Neuron (in vitro differentiated cells): ENCODE data around the gene TBC1D8.
"Not testable (repeated sequence)": the region's sequence is repeated elsewhere in the genome, so short reads cannot be mapped to it uniquely, and the experiment has no call there.

Source experiments
- H2AFZ ChIP-seq: one replicate; pipeline ENCODE4 v1.6.1; 2013; ENCODE audit warnings: low read depth, mild to moderate bottlenecking, inconsistent platforms, low read length, moderate library complexity
- H3K27me3 ChIP-seq: one replicate; pipeline ENCODE4 v1.6.1; 2013; ENCODE audit warnings: low read length; ENCODE audit not compliant: insufficient read depth
- H3K36me3 ChIP-seq: one replicate; pipeline ENCODE4 v1.6.1; 2013; ENCODE audit warnings: low read length; ENCODE audit not compliant: insufficient read depth
- H3K4me1 ChIP-seq: one replicate; pipeline ENCODE4 v1.6.1; 2013; ENCODE audit warnings: low read length; ENCODE audit not compliant: insufficient read depth
- H3K4me3 ChIP-seq: 2 replicates; pipeline ENCODE4 v1.5.1; 2013; ENCODE audit warnings: mild to moderate bottlenecking, low read length, moderate library complexity
- H3K9me3 ChIP-seq: one replicate; pipeline ENCODE4 v1.6.1; 2013; ENCODE audit warnings: low read length

TBC1D8 gene

GRCh38 chr2:101179982-101180381, 28.8 kb upstream of the TBC1D8 start:
- Histone ChIP-seq H3K4me1 (no peaks in the 10 kb centered on the region), H3K27me3 (no peaks in the 10 kb centered on the region), H2AFZ (no peak overlapping the region), H3K9me3 (no peaks in the 10 kb centered on the region), H3K36me3 (no peaks in the 10 kb centered on the region), H3K4me3 (no peak overlapping the region)

GRCh38 chr2:101176803-101177202, 25.6 kb upstream of the TBC1D8 start:
- no peaks in the 10 kb centered on the region for H3K9me3 ChIP-seq
- H3K36me3 ChIP-seq: no peaks in the 10 kb centered on the region
- no peak overlapping the region for H3K4me3 ChIP-seq
- H2AFZ ChIP-seq: no peak overlapping the region
- no peaks in the 10 kb centered on the region for H3K4me1 ChIP-seq
- H3K27me3 ChIP-seq: no peaks in the 10 kb centered on the region

DNA sequence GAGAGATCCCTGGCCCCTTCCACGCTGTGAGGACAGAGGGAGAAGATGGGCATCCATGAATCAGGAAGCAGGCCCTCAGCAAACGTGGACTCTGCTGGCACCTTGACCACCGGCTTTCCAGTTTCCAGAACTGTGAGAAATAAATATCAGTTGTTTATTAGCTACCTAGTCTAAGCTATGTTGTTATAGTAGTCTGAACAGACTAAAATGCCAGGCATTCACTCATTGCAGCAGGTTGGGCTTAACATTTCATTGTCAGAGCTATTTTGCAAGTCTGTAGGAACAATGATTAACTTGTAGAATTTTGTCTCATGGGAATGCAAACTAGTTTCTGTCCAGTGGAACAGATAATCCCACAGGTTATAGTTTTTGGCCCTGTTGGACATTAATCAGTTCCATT, 24.8 kb upstream of the TBC1D8 start:
- H3K27me3 ChIP-seq: no peaks in the 10 kb centered on the region
- no peak overlapping the region for H2AFZ ChIP-seq
- no peak overlapping the region for H3K4me3 ChIP-seq
- H3K4me1 ChIP-seq: no peaks in the 10 kb centered on the region
- H3K9me3 ChIP-seq: no peaks in the 10 kb centered on the region
- H3K36me3 ChIP-seq: no peaks in the 10 kb centered on the region

DNA sequence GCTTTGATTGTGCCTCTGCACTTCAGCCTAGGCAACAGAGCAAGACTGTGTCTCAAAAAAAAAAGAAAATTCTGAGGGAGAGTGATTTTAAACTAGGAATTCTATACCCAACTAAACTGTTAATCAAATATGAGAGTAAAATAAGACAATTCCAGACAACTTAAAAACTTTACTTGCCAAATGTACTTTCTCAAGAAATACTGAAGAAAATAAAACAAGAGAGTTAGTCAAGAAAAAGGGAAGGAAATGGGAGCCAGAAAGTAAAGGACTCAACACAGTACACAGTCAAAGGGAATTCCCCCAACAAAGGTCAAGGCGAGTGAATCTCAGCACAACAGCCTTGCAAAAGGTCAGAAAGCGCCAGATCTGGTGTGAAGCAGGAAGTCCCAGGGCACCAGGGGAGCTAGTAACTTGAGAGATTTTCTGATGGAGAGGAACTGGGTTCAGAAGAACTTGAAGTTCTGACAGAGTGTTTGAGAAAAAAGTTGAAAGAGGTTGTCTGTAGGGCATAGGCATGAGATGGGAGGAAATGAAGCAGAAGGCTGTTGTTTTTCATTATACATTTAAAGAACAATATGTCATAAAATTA, 22.6 kb upstream of the TBC1D8 start:
- no peak overlapping the region for H2AFZ ChIP-seq
- H3K4me3 ChIP-seq: no peak overlapping the region
- no peaks in the 10 kb centered on the region for H3K9me3 ChIP-seq
- no peaks in the 10 kb centered on the region for H3K4me1 ChIP-seq
- H3K27me3 ChIP-seq: no peaks in the 10 kb centered on the region
- H3K36me3 ChIP-seq: no peaks in the 10 kb centered on the region

GRCh38 chr2:101169822-101170221, 18.6 kb upstream of the TBC1D8 start:
- H3K4me1 ChIP-seq, H3K4me3 ChIP-seq, H3K36me3 ChIP-seq, H2AFZ ChIP-seq, H3K9me3 ChIP-seq, H3K27me3 ChIP-seq: not testable (repeated sequence)

DNA sequence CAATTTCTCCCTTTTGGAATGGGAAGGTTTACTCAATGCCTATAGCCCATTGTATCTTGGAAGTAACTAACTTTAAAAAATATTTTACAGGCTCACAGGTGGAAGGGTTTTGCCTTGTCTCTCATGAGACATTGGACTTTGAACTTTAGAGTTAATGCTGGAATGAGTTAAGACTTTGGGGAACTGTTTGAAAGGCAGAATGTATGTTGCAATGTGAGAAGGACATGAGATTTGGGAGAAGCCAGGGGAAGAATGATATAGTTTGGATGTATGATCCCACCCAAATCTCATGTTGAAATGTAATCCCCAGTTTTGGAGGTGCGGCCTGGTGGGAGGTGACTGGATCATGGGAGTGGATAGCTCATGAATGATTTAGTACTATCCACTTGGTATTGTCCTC, 17.5 kb upstream of the TBC1D8 start:
- H3K4me1 ChIP-seq: no peaks in the 10 kb centered on the region
- H3K36me3 ChIP-seq: no peaks in the 10 kb centered on the region
- peaks cover 2% of the 10 kb centered on the region for H3K9me3 ChIP-seq
- no peak overlapping the region for H2AFZ ChIP-seq
- H3K4me3 ChIP-seq: no peak overlapping the region
- H3K27me3 ChIP-seq: no peaks in the 10 kb centered on the region

DNA sequence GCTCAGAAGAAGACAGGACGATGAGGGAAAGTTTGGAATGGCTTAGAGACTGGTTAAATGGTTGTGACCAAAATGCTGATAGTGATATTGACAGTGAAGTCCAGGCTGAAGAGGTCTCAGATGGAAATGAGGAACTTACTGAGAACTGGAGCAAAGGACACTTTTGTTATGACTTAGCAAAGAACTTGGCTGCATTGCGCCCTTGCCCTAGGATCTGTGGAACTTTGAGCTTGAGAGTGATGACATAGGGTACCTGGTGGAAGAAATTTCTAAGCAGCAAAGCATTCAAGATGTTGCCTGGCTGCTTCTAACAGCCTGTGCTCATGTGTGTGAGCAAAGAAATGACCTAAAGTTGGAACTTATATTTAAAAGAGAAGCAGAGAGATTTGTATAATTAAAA, 16.4 kb upstream of the TBC1D8 start:
- H3K27me3 ChIP-seq, H3K4me1 ChIP-seq, H2AFZ ChIP-seq, H3K9me3 ChIP-seq, H3K36me3 ChIP-seq, H3K4me3 ChIP-seq: not testable (repeated sequence)

- H3K4me3 ChIP-seq: no peak overlapping the region
These were observed 12.8 kb upstream of the TBC1D8 start for GRCh38 chr2:101164021-101164420.

GRCh38 chr2:101162561-101163330, 11.6 kb upstream of the TBC1D8 start:
- no peaks in the 10 kb centered on the region for H3K4me1 ChIP-seq
- peaks cover 2% of the 10 kb centered on the region for H3K9me3 ChIP-seq
- no peak overlapping the region for H3K4me3 ChIP-seq
- H3K27me3 ChIP-seq: no peaks in the 10 kb centered on the region
- no peak overlapping the region for H2AFZ ChIP-seq
- no peaks in the 10 kb centered on the region for H3K36me3 ChIP-seq

More at GRCh38 chr2:101164021-101164420, 12.8 kb upstream of the TBC1D8 start:
- no peaks in the 10 kb centered on the region for H3K4me1 ChIP-seq
- no peak overlapping the region for H2AFZ ChIP-seq
- peaks cover 2% of the 10 kb centered on the region for H3K9me3 ChIP-seq
- no peaks in the 10 kb centered on the region for H3K36me3 ChIP-seq
- no peaks in the 10 kb centered on the region for H3K27me3 ChIP-seq

- Histone ChIP-seq H3K4me3 (no peak overlapping the region), H3K27me3 (no peaks in the 10 kb centered on the region), H2AFZ (no peak overlapping the region), H3K4me1 (no peaks in the 10 kb centered on the region), H3K36me3 (no peaks in the 10 kb centered on the region), H3K9me3 (peaks cover 2% of the 10 kb centered on the region)
These were observed 10.5 kb upstream of the TBC1D8 start for GRCh38 chr2:101161658-101162057.

- Histone ChIP-seq H2AFZ (no peak overlapping the region), H3K4me3 (no peak overlapping the region)
These were observed 9.3 kb upstream of the TBC1D8 start for GRCh38 chr2:101160454-101160853.

GRCh38 chr2:101159526-101159925, 8.3 kb upstream of the TBC1D8 start:
- Histone ChIP-seq H3K27me3 (peaks cover 1% of the 10 kb centered on the region), H3K4me1 (no peaks in the 10 kb centered on the region), H3K9me3 (peaks cover 2% of the 10 kb centered on the region), H3K4me3 (no peak overlapping the region), H2AFZ (no peak overlapping the region), H3K36me3 (no peaks in the 10 kb centered on the region)

More at GRCh38 chr2:101160454-101160853, 9.3 kb upstream of the TBC1D8 start:
- Histone ChIP-seq H3K9me3 (peaks cover 2% of the 10 kb centered on the region), H3K4me1 (no peaks in the 10 kb centered on the region), H3K36me3 (no peaks in the 10 kb centered on the region), H3K27me3 (no peaks in the 10 kb centered on the region)

- Histone ChIP-seq H3K36me3 (no peaks in the 10 kb centered on the region), H2AFZ (no peak overlapping the region), H3K27me3 (peaks cover 9% of the 10 kb centered on the region), H3K9me3 (no peaks in the 10 kb centered on the region), H3K4me1 (peaks cover 4% of the 10 kb centered on the region), H3K4me3 (no peak overlapping the region)
These were observed 6.1 kb upstream of the TBC1D8 start for GRCh38 chr2:101157272-101157671.

GRCh38 chr2:101153787-101154186, 2.6 kb upstream of the TBC1D8 start:
- Histone ChIP-seq H3K27me3 (peaks cover 20% of the 10 kb centered on the region), H3K36me3 (no peaks in the 10 kb centered on the region), H3K4me1 (peaks cover 12% of the 10 kb centered on the region), H3K4me3 (no peak overlapping the region), H3K9me3 (no peaks in the 10 kb centered on the region), H2AFZ (no peak overlapping the region)
